Measurements from ENCODE around the gene ADARB1. TPM values are rescaled to one million over a fixed set of nuclear protein-coding genes. Genes with fewer than 3 reads are reported as not detected.
A peak's percentile ranks its signal among the peaks of the same experiment; 100 is the strongest.

ADARB1 gene
- total and polyA plus RNA-seq, 2 experiments from 2014 or later: 4.8 to 14.8 TPM

DNA sequence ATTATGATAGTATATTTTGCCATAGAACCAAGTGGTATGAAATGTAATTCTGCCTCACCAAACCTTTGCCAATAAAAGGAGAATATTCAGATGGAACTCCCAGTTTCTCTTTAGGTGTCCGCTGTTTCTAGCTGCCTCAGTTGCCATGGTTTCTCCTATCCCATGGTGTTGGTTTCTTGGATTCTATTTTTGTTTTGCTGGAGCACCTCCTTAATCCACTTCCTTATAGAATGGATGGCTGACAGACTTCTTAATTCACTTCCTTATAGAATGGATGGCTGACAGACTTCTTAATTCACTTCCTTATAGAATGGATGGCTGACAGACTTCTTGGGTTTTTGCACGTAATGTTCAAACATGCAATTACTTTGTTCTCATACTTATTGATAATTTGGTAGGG lies 43.7 kb downstream of the ADARB1 start (continued):
- TF ChIP-seq CTCF (conservative IDR thresholded peaks at IDR 0.05; ENCODE audit: low read depth in 2 of 2): no peak
- TF ChIP-seq, protein P1, sequence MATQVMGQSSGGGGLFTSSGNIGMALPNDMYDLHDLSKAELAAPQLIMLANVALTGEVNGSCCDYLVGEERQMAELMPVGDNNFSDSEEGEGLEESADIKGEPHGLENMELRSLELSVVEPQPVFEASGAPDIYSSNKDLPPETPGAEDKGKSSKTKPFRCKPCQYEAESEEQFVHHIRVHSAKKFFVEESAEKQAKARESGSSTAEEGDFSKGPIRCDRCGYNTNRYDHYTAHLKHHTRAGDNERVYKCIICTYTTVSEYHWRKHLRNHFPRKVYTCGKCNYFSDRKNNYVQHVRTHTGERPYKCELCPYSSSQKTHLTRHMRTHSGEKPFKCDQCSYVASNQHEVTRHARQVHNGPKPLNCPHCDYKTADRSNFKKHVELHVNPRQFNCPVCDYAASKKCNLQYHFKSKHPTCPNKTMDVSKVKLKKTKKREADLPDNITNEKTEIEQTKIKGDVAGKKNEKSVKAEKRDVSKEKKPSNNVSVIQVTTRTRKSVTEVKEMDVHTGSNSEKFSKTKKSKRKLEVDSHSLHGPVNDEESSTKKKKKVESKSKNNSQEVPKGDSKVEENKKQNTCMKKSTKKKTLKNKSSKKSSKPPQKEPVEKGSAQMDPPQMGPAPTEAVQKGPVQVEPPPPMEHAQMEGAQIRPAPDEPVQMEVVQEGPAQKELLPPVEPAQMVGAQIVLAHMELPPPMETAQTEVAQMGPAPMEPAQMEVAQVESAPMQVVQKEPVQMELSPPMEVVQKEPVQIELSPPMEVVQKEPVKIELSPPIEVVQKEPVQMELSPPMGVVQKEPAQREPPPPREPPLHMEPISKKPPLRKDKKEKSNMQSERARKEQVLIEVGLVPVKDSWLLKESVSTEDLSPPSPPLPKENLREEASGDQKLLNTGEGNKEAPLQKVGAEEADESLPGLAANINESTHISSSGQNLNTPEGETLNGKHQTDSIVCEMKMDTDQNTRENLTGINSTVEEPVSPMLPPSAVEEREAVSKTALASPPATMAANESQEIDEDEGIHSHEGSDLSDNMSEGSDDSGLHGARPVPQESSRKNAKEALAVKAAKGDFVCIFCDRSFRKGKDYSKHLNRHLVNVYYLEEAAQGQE (IDR thresholded peaks at IDR 0.05; ENCODE audit: unreplicated experiment): no peak
- TF ChIP-seq STAT1 (IDR thresholded peaks at IDR 0.05; ENCODE audit: unreplicated experiment): no peak
- TF ChIP-seq JUNB (IDR thresholded peaks at IDR 0.05; ENCODE audit: unreplicated experiment): no peak
- no peak for TF ChIP-seq CREB1 (CRISPR knock-in tag; IDR thresholded peaks at IDR 0.05; ENCODE audit: low read depth)
- no peak for TF ChIP-seq NANOG (IDR thresholded peaks at IDR 0.05; ENCODE audit: borderline replicate concordance)

DNA sequence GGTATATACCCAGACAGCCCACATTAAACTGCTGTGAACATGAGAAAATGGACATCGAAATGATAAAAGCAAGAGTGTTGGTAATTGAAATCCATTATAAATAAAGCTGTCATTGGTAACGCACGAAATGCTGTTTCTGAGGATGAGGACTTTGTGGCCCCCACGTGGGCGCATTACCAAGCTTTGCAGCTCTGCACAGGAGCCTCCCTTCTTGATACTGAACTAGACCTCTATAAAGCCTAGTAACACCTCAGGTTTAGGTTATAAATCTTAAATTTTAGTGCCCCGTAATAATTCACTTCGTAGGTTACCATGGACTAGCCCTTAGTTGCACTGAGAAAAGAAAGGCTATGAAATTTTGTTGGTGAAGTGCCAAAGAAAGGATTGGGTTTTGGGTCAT lies 45.4 kb downstream of the ADARB1 start:
- H2AFZ ChIP-seq: no peak overlapping the region
- DNase-seq (ENCODE audit: low spot score) (no peak), ATAC-seq (no peak)
- no peaks in the 10 kb centered on the region for H3K36me3 ChIP-seq (ENCODE audit: insufficient read depth)
- no peak overlapping the region for H3K27ac Mint-ChIP-seq
- no peaks in the 10 kb centered on the region for H3K27me3 Mint-ChIP-seq (ENCODE audit: insufficient read depth, low read depth, poor library complexity)
- H3K9me2 ChIP-seq (ENCODE audit: insufficient read depth): no peaks in the 10 kb centered on the region
- H3K27ac ChIP-seq (ENCODE audit: low read depth): 0 out of 2 replicates have a peak overlapping the region, but pooled peaks have one; percentile 36
- no peaks in the 10 kb centered on the region for H3K79me2 ChIP-seq (replicated peaks; ENCODE audit: insufficient read depth)
- H3K36me3 Mint-ChIP-seq (ENCODE audit: low read depth): no peaks in the 10 kb centered on the region
- no peaks in the 10 kb centered on the region for H3K4me1 ChIP-seq (ENCODE audit: insufficient read depth)
- H3K27me3 ChIP-seq (ENCODE audit: insufficient read depth): no peaks in the 10 kb centered on the region
- TF ChIP-seq NANOG (IDR thresholded peaks at IDR 0.05; ENCODE audit: borderline replicate concordance) (no peak), STAT1 (IDR thresholded peaks at IDR 0.05; ENCODE audit: unreplicated experiment) (no peak), EZH2 (IDR thresholded peaks at IDR 0.05; ENCODE audit: low read depth, unreplicated experiment) (no peak), CTCF (conservative IDR thresholded peaks at IDR 0.05; ENCODE audit: low read depth in 2 of 2) (no peak)
- no peak overlapping the region for H3K4me3 Mint-ChIP-seq
- H4K20me1 ChIP-seq (replicated peaks; ENCODE audit: insufficient read depth): peaks cover 5% of the 10 kb centered on the region; the same call in 1 of the 2 replicates
- H3K9me3 Mint-ChIP-seq: no peaks in the 10 kb centered on the region
- H3K4me3 ChIP-seq: no peak overlapping the region
- H3K4me1 Mint-ChIP-seq: no peaks in the 10 kb centered on the region; the same call in 1 of the 3 replicates
- H3F3A ChIP-seq (replicated peaks; ENCODE audit: low read depth): no peaks in the 10 kb centered on the region
- H3K4me2 ChIP-seq: no peak overlapping the region
